ENCODE results near the gene PRKCA.

The PRKCA gene

GRCh38 chr17:66469461-66469860, 167.0 kb downstream of the PRKCA start:
- no peak for TF ChIP-seq TEAD4 (IDR thresholded peaks at IDR 0.05)
- no peak for TF ChIP-seq TCF12 (IDR thresholded peaks at IDR 0.05; ENCODE audit: low read depth)
- TF ChIP-seq MAX (IDR thresholded peaks at IDR 0.05), result no peak
- TF ChIP-seq CREB1 (IDR thresholded peaks at IDR 0.05; ENCODE audit: low read depth), result no peak
- no peak for TF ChIP-seq CEBPB (IDR thresholded peaks at IDR 0.05)
- TF ChIP-seq, protein P1, sequence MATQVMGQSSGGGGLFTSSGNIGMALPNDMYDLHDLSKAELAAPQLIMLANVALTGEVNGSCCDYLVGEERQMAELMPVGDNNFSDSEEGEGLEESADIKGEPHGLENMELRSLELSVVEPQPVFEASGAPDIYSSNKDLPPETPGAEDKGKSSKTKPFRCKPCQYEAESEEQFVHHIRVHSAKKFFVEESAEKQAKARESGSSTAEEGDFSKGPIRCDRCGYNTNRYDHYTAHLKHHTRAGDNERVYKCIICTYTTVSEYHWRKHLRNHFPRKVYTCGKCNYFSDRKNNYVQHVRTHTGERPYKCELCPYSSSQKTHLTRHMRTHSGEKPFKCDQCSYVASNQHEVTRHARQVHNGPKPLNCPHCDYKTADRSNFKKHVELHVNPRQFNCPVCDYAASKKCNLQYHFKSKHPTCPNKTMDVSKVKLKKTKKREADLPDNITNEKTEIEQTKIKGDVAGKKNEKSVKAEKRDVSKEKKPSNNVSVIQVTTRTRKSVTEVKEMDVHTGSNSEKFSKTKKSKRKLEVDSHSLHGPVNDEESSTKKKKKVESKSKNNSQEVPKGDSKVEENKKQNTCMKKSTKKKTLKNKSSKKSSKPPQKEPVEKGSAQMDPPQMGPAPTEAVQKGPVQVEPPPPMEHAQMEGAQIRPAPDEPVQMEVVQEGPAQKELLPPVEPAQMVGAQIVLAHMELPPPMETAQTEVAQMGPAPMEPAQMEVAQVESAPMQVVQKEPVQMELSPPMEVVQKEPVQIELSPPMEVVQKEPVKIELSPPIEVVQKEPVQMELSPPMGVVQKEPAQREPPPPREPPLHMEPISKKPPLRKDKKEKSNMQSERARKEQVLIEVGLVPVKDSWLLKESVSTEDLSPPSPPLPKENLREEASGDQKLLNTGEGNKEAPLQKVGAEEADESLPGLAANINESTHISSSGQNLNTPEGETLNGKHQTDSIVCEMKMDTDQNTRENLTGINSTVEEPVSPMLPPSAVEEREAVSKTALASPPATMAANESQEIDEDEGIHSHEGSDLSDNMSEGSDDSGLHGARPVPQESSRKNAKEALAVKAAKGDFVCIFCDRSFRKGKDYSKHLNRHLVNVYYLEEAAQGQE (IDR thresholded peaks at IDR 0.05; ENCODE audit: low read depth), result no peak
- no peak for TF ChIP-seq RAD21 (IDR thresholded peaks at IDR 0.05; ENCODE audit: low read depth)
- no peak for TF ChIP-seq YY1 (IDR thresholded peaks at IDR 0.05; ENCODE audit: low read depth)
- TF ChIP-seq USF1 (IDR thresholded peaks at IDR 0.05), result no peak
- no peak for TF ChIP-seq FOXM1 (IDR thresholded peaks at IDR 0.05; ENCODE audit: borderline replicate concordance, low read depth)
- no peak for TF ChIP-seq TAF1 (IDR thresholded peaks at IDR 0.05; ENCODE audit: low read depth)
- TF ChIP-seq ZBTB7A (IDR thresholded peaks at IDR 0.05; ENCODE audit: low read depth), result no peak
- no peak for TF ChIP-seq EGR1 (IDR thresholded peaks at IDR 0.05)
- no peak for TF ChIP-seq NFIC (IDR thresholded peaks at IDR 0.05)
- no peak for TF ChIP-seq EP300 (IDR thresholded peaks at IDR 0.05; ENCODE audit: borderline replicate concordance)

DNA sequence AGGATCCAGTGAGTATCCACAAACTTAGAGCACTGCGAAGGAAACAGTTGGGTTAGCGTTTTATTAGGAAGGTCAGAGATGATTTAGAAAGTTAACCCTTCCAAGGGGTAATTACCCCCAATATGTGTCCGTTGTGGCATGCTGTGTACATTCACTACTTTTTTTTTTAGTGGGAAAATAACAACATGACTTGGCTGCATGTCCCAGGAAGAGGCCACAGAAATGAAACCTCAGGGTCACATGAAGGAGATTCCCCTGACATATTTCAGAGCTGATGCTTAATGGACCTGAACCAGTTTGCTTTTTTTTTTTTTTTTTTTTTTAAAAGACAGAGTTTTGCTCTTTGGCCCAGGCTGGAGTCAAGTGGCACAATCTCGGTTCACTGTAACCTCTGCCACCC, 167.5 kb downstream of the PRKCA start:
- TF ChIP-seq YY1 (IDR thresholded peaks at IDR 0.05; ENCODE audit: low read depth) (no peak), NFIC (IDR thresholded peaks at IDR 0.05) (no peak), RAD21 (IDR thresholded peaks at IDR 0.05; ENCODE audit: low read depth) (no peak), USF1 (IDR thresholded peaks at IDR 0.05) (no peak), MAX (IDR thresholded peaks at IDR 0.05) (no peak), ZBTB7A (IDR thresholded peaks at IDR 0.05; ENCODE audit: low read depth) (no peak), FOXM1 (IDR thresholded peaks at IDR 0.05; ENCODE audit: borderline replicate concordance, low read depth) (no peak), TCF12 (IDR thresholded peaks at IDR 0.05; ENCODE audit: low read depth) (no peak), EGR1 (IDR thresholded peaks at IDR 0.05) (no peak), TAF1 (IDR thresholded peaks at IDR 0.05; ENCODE audit: low read depth) (no peak), EP300 (IDR thresholded peaks at IDR 0.05; ENCODE audit: borderline replicate concordance) (no peak), CEBPB (IDR thresholded peaks at IDR 0.05) (no peak), CREB1 (IDR thresholded peaks at IDR 0.05; ENCODE audit: low read depth) (no peak), TEAD4 (IDR thresholded peaks at IDR 0.05) (no peak)
- TF ChIP-seq, protein P1 (IDR thresholded peaks at IDR 0.05; ENCODE audit: low read depth), result no peak

DNA sequence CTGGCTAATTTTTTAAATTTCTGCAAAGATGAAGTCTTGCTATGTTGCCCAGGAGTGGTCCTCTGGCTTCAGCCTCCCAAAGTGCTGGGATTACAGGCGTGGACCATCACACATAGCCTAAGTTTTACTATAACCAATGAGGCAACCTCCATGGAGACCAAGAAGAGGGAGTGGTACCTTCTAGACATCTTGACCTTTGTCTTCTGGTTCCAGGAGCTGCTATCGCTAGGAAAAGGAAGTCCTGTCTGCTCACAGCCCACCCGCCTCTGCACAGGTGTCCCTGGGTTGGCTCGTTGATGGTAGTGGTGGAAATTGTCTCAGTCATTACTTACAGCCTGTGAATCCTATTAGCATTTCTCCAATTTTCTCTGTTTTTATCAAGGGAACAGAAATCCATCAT, 169.7 kb downstream of the PRKCA start:
- no peak for TF ChIP-seq TAF1 (IDR thresholded peaks at IDR 0.05; ENCODE audit: low read depth)
- no peak for TF ChIP-seq CREB1 (IDR thresholded peaks at IDR 0.05; ENCODE audit: low read depth)

- TF ChIP-seq, protein P1 (IDR thresholded peaks at IDR 0.05; ENCODE audit: low read depth), result no peak
- TF ChIP-seq TEAD4 (IDR thresholded peaks at IDR 0.05) (no peak), MAX (IDR thresholded peaks at IDR 0.05) (no peak), ZBTB7A (IDR thresholded peaks at IDR 0.05; ENCODE audit: low read depth) (no peak)
These were observed 171.8 kb downstream of the PRKCA start for GRCh38 chr17:66474258-66474657.
